OCI-LY7 (cell line): ENCODE measurements around the gene GLYATL2.

ENCODE experiments used
- CTCF ChIP-seq: fragments of 200-600 bp; sonication (generic); conservative IDR thresholded peaks from 2 replicates; pipeline ENCODE4 v1.5.1; 2014; ENCODE audit warnings: mild to moderate bottlenecking, antibody characterized with exemption, low read length, moderate library complexity, mixed read lengths
- EZH2phosphoT487 ChIP-seq: fragments of 200-600 bp; sonication (generic); IDR thresholded peaks from 2 replicates; pipeline ENCODE4 v1.6.1; 2018; ENCODE audit warnings: low read depth, borderline replicate concordance, mild to moderate bottlenecking, mixed run types, antibody characterized with exemption, low read length, moderate library complexity, mixed read lengths

GRCh38 chr11:58829786-58830185, 14.7 kb downstream of the GLYATL2 start:
- TF ChIP-seq CTCF = no peak
- TF ChIP-seq EZH2phosphoT487 = no peak
